Skeletal muscle cell (primary cell): Measurements from ENCODE around the gene OGFRL1.

Experiments
- DNase-seq: peaks from one replicate; pipeline ENCODE4 v3.0.0-alpha.2; 2010; ENCODE audit warnings: low read depth
- H3K4me3 ChIP-seq: 2 replicates; pipeline ENCODE4 v1.5.1; 2011; ENCODE audit warnings: low read depth, mild to moderate bottlenecking, control low read depth, low read length, moderate library complexity

Gene OGFRL1

DNA sequence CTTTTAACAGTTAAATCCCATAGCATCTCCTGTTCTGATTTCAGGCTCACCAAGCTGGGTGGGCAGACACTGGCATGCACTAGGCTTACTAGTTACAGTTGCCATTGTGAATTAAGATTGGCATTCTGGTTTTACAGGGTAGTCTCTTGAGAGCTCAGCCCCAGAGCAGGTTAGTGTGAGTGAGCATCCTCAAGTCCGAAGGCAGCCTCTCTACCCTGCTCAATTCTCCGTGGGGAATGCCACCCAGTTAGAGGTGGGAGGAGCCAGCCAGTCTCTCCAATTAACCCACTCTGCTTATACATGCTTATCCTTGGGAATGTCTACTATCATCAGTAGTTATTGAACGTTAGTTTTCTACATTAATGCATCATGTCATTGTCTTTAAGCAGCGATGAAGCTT is 8.9 kb upstream of the OGFRL1 start:
- no peak for DNase-seq
- no peak overlapping the region for H3K4me3 ChIP-seq

DNA sequence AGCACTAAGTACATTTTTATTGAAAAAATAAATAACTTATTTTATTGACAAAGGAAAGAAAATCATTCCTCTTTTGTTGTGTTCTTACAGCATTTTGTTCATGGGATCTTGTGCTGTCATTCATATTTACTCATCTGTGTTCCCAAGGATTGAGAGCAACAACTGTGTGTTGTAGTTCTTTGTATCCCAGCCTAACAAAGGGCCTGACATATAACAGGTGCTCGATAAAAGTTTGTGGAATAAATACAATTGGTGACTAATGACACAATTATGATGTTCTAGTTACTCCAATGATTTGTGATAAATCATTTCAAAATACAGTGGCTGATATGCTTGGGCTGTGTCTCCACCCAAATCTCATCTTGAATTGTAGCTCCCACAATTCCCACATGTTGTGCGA is 7.9 kb upstream of the OGFRL1 start:
- no peak for DNase-seq
- H3K4me3 ChIP-seq: no peak overlapping the region

DNA sequence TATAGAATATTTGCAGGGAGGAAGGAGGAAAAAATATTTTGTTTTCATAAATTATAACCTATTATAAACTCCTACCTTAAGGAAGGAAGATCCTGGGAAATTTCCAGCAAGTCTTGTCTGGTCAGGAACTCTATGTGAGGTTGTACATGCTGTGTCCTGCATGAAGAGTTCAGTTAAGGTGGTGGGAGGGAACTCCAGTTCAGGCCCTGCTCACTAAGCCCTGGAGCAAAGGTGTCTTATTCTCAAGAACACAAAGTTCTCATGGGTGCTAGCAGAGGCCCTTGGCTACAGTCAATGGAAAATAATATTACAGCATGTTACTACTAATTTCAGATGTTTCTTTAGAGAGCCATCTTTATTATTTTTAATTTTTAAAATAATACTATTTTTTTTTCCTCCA is 3.8 kb upstream of the OGFRL1 start:
- no peak overlapping the region for H3K4me3 ChIP-seq
- no peak for DNase-seq

DNA sequence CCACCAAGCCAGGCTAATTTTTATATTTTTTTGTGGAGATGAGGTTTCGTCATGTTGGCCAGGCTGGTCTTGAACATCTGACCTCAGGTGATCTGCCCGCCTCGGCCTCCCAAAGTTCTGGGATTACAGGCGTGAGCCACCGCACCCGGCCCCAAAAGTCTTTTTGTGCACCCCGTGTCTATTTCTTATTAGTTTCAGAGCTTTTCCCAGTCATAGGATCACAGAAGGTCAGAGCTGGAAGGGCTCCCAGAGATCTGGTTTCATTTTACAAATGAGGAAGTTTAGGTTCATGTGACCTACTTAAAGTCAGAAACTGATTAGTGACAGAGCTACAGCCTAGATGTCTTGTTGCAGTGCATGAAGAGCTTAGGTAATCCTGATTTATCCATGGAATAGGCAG is 1.6 kb upstream of the OGFRL1 start:
- DNase-seq: no peak
- H3K4me3 ChIP-seq: no peak overlapping the region

DNA sequence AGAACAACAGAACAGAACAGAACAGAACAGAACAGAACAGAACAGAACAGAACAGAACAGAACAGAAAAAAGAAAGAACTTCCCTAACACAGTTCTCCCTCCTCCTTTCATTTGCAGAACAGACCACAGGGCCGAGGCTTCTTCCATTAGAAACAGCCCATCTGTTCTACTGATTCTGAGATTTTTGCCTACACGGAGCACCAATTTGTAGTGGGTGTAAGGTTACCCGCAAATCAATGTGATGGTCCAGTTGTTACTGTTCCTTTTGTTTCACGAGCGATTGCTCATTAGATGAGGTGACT is 734 bp upstream of the OGFRL1 start:
- peak overlapping the region; percentile 64 for H3K4me3 ChIP-seq
- no peak for DNase-seq

DNA sequence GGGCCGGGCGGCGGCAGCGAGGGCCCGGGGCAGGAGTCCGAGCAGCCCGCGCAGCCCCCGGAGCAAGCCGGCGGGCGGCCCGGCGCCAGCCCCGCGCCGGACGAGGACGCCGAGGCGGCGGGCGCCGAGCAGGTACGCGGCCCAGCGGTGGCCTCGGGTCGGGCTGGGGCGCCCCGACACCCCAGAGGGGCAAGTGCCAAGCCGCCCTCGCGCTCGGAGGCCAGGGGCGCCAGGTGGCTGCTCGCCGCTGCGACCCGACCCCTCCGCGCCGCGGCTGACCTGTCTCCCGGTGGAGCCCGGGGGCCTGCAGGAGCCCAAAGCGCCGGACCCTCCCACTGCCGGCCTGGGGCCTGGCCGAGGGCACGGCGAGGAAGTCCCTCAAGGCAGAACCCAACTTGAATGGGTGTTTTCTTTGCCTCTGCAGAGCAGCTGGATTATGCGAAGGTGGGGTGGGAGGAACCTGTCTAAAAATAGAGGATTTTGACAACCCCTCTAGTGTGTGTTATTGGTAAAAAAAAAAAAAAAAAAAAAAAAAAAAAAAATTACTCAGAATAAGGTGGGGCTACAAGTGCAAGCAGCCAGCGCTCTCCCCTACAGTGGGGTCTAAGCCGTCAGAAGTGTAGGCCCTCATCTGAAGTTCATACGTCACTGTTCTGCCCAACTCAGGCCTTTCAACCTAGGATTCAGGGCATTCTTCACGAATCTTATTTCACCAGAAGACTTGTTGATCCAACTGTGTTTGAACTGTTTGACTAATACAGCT is 609 bp downstream of the OGFRL1 start:
- peak overlapping the region; percentile 71 for H3K4me3 ChIP-seq
- DNase-seq: no peak

DNA sequence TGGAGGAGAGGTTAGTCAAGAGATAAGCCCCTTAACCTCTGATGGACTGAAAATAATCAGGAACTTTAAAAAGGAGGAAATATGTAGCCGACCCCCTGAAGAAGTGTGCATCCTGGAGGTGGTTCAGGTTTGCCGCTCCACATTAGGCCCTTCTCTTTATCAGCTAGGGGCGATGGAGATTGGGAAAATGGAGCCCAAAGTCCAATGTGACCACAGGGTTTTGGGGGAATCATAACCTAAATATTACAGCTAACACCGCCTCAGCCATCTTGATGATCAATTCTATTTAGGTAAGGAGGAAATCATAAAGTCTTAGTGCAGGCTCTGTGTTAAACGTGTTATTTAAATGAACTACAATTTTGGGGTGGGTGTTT is 1.2 kb downstream of the OGFRL1 start:
- peak overlapping the region; percentile 71 for H3K4me3 ChIP-seq
- DNase-seq: no peak

DNA sequence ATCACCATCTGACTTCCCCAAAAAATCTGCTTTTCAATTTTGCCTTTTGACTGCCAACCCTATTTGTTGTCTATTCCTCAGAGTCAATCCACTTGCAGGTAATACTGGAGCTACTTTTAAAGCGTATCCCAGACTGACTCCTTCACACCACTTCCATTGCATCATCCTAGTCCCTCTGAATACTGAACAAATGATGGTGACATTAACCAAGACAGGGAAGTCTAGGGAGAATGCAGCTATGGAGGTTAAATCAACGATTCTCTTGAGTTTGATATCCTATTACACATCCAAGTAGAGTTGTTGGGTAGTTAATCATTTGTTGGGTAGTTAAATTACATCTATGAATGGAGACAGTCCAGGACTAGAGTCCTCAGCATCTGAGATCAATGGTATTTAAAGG is 2.0 kb downstream of the OGFRL1 start:
- H3K4me3 ChIP-seq: no peak overlapping the region
- no peak for DNase-seq

DNA sequence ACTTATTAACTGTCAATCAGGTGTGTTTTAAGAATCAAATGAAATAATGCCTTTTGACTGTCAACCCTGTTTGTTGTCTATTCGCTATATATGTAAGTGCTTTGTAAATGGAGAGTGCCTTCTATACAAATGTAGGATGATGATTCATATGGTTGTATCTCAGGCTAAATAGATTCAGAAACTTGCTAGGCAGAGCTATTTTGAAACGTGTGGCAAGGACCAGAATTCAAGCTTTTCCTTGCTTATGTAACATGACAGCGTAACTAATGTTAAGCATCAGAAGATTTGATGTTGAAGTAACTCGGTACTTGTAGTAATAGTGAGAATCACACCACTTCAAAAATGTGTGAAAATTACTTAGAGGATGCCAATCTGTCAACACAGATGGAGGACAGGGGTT is 3.4 kb downstream of the OGFRL1 start:
- DNase-seq: no peak
- H3K4me3 ChIP-seq: no peak overlapping the region

DNA sequence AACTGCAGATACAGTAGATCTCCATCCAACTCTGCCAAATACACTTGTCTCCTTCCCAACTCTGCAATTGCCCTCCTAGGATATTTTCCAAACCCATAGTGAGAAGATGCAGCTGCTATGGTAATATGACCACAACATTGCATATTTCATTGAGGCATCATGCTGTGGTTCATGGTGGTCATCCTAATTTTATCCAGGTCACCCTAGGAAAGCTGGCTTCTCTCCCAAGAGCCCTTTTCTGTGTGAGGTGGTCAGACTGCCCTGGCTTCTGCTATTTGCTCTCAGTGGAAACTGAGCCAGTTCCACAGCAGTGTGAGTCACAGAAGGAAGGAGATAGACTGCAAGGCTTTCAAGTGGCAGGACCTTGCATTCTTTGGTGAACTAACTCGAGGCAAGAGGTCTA is 5.5 kb downstream of the OGFRL1 start:
- no peak overlapping the region for H3K4me3 ChIP-seq
- DNase-seq: peak; percentile 76

DNA sequence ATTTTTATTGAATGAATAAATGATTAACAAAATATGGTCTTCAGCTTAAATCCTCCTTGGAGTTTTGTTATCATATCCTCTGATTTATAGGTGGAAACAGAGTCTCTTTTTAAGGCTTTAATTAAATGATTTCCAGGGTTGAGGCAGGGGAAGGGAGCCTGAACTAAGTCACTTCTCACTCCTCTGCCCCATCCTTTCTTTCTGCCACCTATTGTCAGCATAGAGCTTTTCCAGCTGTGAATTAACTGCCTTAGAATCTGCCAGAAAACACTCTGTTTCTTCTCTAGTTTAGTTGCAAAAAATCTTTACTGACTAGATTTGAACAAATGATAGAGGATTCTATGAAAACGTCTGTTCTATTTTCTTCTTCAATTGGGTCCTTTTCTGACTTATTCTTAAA is 9.8 kb downstream of the OGFRL1 start:
- no peak overlapping the region for H3K4me3 ChIP-seq
- no peak for DNase-seq

DNA sequence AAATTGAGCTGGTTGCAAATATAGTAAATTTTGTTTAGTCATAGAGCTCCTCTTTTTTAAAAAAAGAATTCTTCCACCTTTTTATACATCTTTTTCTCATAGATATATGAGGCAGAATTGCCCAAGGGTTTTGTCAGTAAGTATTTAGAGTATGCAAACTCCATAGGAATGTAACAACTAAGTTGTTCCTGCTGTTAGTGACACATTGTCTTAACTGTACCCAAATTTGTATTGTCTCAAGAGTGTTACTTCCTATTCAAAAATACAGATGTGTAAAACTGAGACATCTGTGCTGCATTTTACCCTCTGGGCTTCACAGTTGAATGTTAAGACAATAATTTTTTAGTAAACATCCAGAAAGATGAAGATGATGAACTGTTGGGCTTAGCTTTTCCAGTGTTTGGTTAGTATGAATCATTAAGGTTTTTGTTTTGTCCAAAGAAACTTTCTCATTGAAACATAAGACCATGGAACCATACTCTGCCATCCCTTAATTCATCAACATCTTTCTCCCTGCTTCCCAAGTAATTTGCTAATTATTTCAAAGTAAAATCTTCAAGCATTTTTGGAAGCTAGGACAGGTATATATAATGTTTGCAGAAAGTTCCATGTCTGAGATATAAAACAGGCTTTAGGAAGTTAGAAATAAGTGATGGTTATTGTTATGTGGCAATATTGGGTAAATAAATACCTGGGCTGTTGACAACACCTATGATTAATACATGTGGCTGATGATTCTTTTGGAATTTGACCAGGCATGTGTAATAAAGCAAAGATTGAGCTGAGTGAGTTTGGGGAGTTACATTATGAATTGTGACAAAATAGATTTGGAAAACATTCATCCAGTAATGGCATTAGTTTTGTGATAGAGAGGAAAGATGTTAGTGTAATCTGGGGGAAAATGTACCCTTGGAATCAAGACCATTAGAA is 11.2 kb downstream of the OGFRL1 start:
- H3K4me3 ChIP-seq: no peak overlapping the region
- DNase-seq: no peak

DNA sequence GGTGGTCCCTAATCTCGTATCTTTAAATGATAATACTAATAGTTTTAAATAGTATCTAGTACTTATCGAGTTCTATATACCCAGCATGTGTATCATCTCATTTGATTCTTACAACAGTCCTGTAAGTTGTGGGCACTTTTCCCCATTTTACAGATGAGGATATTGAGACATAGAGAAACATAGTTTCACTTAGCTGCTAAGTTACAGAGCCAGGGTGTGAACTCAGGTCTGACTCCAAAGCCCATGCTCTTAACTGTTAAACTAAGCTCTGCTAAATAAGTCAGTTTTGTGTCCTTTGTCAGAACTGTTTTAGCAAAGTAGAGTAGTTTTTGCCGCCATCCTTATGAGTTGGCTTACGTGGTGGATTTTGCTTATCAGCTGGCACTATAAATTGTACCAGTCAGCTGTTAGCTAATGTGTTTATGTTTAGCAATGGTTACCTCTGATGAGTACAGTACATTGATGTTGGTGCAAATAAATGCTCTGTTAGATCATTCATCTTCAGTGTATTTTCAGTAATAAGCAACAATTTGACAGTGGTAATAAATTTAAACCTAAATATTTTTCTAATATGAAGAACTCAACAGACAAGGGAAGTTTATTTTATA is 12.1 kb downstream of the OGFRL1 start:
- H3K4me3 ChIP-seq: no peak overlapping the region
- no peak for DNase-seq

DNA sequence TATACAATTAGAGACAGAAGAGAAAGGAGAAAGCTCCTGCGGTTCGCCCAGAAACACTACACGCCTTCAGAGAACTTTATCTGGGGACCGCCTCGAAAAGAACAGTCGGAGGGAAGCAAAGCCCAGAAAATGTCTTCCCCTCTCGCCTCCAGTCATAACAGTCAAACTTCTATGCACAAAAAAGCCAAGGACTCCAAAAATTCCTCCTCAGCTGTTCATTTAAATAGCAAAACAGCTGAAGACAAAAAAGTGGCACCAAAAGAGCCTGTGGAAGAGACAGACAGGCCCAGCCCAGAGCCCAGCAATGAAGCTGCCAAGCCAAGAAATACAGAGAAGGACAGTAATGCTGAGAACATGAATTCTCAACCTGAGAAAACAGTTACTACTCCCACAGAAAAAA is 12.9 kb downstream of the OGFRL1 start:
- H3K4me3 ChIP-seq: no peak overlapping the region
- no peak for DNase-seq

DNA sequence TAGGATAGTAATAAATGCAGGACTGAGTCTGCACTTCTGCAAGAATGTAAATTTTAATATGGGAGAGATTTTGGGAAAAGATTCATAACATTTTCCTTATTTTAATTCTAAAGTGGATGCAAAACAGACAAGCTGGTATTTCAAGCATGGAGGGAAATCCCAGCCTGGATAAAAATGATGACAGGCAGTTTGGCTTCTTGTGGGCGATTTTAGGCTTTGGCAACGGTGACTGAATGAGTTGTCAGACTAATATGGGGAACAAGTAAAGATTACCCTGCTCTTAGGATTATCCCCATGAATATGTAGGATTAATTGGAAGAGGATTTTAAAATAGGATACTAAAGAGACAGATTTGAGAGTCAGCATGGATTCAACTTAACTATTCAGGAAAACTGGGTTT is 21.0 kb downstream of the OGFRL1 start:
- no peak for DNase-seq
- H3K4me3 ChIP-seq: no peak overlapping the region

DNA sequence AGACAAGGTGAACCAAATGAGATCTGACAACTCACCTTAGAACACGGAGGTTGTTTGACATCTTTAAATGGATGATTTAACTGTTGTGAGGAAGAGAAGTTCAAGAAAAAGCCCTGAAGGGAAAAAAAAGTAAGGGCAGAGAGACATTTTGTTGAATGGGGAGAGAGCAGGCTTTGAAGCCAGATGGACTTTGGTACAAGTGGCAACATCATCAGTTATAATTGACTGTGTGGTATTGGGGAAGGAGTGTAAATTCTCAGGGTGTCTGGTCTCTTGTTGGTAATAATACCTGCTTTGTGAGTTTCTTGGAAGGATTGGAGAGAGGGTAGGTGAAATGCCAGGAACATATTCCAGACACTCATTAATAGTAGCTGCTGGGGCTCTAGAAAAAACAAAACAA is 21.6 kb downstream of the OGFRL1 start:
- no peak for DNase-seq
- no peak overlapping the region for H3K4me3 ChIP-seq

DNA sequence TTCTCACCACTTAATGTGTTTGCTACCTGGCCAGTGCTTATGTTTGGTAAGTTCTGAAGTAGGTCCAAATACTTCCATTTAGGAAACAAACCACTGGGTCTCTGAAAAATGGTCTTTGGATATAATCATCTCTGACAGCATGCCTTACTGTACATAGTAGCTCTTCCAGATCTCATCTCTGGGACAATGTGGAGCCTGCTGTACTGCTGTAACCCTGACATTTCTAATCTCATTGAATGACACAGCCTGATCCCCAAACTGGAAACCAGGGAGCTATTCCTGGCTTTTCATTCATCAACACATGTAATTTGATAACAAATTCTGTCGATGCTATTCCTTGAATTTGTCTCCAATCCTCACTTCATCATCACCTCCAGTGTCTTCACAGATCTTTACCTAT is 23.5 kb downstream of the OGFRL1 start:
- DNase-seq: no peak
- no peak overlapping the region for H3K4me3 ChIP-seq

DNA sequence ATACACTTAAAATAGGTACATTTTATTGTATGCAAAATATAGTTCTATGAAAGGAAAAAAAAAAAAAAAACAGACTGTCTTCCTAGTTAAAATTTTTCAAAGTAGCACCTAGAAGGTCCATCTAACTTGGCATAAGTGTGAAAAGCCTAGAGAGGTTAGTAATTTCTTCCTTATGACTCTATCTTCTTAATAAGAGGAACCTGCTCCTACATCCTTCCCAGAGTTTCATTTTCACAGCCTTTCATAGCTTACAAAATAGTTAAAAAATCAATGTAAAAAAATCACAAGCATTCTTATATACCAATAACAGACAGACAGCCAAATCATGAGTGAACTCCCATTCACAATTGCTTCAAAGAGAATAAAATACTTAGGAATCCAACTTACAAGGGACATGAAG is 28.8 kb downstream of the OGFRL1 start:
- H3K4me3 ChIP-seq: no peak overlapping the region
- no peak for DNase-seq

DNA sequence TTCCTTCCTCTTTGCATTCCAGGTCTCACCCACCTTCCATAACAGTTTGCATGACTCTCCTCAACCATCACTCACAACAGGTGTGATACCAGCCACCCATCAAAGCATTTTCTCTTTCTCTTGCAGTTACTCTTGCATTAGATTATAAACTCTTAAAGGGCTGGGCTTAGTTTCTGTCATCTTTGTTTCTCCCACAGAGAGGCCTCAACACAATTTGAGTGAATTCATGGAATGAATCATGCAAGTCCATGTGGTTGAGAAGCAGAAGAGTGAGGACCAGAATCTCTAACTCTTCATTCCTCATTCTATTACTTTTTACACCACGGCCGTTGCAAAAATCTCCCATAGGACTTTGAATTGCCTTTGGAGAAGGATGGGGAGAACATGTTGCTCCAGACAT is 31.4 kb downstream of the OGFRL1 start:
- no peak overlapping the region for H3K4me3 ChIP-seq
- no peak for DNase-seq

DNA sequence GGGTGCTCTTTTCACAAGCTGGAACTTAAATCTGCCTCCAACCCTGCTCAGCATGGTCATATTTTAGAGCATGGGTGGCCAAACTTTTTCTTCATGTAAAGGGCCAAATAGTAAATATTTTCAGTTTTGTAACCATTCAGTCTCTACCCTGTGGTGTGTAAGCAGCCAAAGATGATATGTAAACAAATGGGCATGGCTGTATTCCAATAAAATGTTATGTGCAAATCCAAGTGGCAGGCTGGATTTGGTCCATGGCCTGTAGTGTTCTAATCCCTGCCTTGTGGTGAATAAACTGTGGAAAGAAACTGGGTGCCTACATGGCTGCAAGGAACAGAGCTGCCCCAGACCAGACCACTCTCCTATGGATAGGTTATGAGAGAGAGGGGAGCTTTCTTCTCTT is 32.7 kb downstream of the OGFRL1 start:
- H3K4me3 ChIP-seq: no peak overlapping the region
- DNase-seq: no peak
